ENCODE results near the gene IRF2BP1. TPM values are rescaled to one million over a fixed set of nuclear protein-coding genes. Genes with fewer than 3 reads are reported as not detected.
A peak's percentile ranks its signal among the peaks of the same experiment; 100 is the strongest.

The IRF2BP1 gene
- total RNA-seq, 2 donors from 2014 or later = 25.0 to 25.5 TPM

DNA sequence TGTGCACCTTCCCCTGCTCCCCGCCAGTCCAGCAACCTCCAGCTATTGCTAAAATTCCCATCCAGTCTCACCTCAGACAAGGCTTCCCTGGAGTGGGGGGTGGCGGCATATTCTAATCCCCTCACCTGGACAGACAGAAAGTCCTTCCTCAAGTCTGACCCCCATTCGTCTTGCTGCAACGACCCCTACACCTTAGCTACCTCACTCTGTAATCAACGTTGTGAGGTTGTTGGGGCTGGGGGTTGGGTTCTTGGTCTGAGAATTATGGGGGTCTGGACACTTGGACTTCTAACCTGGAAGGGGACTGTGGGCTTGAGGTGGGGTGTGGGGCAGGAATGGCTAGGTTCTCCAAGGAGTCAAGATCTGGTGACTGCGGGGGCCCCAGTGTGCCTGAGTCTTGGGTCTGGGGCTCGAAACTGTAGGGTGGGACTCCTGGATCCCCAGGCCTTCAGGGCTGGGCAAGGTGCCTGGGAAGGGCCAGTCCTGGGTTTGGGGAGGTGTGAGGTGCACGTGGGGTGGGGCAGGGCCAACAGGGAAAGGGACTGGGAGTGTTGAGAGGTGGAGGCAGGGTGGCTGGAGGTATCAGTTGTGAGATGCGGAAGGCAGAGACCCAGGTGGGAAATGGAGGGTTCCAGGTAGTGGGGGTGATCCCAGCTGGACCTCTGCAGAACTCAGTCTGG, 20.5 kb downstream of the IRF2BP1 start:
- no peak overlapping the region for H3K4me3 ChIP-seq
- H3K4me1 ChIP-seq (ENCODE audit: control insufficient read depth in 1 of 2, low read depth in 2 of 2) = peaks cover 13 to 30% of the 10 kb centered on the region in 2 donors
- H3K36me3 ChIP-seq = no peaks in the 10 kb centered on the region
- H3K9me3 ChIP-seq = no peaks in the 10 kb centered on the region
- TF ChIP-seq CTCF (IDR thresholded peaks at IDR 0.05) = no peak
- H3K27ac ChIP-seq = no peak overlapping the region
- no peak for ATAC-seq (ENCODE audit: insufficient number of reproducible peaks, low FRiP score, low read depth)
- no peak for DNase-seq (ENCODE audit: low spot score)
- H3K27me3 ChIP-seq (replicated peaks; ENCODE audit: insufficient read depth) = peaks cover 9% of the 10 kb centered on the region

DNA sequence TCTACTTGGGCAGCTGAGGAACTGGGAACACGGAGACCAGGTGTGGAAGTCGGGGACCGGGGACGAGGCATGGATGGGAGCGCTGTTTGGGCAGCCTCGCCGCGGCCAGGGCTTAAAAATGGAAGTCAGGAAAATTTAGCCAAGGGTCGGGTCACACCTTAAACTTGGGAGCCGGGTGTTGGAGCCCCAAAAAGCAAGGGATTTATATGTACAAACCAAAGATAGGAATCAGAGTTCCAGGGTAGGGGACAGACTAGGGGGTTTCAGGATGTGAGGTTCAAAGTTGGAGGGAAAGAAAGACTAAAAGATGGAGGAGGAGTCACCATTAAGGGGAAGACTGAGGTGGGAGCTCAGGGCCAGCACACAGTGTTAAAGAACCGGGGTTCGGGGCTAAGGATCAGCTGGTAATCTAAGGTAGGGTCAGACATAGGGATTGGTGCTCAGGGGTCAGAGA, 21.3 kb downstream of the IRF2BP1 start:
- H3K4me3 ChIP-seq = peak overlapping the region; percentile 85
- peaks cover 13 to 30% of the 10 kb centered on the region in 2 donors for H3K4me1 ChIP-seq (ENCODE audit: control insufficient read depth in 1 of 2, low read depth in 2 of 2)
- DNase-seq (ENCODE audit: low spot score) (no peak), ATAC-seq (ENCODE audit: insufficient number of reproducible peaks, low FRiP score, low read depth) (no peak)
- H3K9me3 ChIP-seq = no peaks in the 10 kb centered on the region
- H3K36me3 ChIP-seq = no peaks in the 10 kb centered on the region
- no peak overlapping the region for H3K27ac ChIP-seq
- no peak for TF ChIP-seq CTCF (IDR thresholded peaks at IDR 0.05)
- peaks cover 9% of the 10 kb centered on the region for H3K27me3 ChIP-seq (replicated peaks; ENCODE audit: insufficient read depth)

DNA sequence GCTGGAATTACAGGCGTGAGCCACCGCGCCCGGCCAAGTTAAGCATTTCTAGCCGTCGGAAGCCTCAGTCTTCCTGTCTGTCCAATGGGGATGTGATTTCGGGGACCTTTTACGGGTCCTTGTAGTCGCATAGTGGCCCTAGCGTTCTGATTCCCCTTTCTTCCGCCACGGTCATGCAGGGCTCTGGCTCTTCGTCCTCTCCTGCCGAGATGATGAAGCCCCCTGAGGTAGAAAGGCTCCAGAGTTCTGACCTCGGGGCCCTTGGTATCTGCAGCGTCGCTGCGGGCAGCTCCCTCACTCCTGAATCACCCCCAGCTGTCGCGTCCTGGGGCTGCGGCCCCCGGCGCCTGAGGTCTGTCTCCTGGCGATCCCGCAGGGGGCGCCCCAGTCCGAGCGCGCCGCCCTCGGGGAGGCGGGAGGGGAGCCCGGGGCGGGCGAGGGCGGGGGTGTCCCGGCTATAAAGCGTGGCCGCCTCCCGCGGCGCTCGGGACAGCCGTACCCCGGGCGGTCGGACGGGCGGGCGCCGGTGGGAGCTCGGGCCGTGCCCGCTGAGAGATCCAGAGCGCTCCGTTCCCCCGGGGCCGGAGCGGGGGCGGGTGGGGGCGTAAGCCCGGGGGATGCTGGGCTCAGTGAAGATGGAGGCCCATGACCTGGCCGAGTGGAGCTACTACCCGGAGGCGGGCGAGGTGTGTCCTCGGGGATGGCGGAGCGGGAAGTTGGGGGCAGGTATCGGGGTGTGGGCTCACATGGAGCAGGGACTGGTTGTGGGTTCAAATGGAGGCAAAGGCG, 21.9 kb downstream of the IRF2BP1 start, which contains the start of gene FOXA3:
Gene FOXA3 (plus strand): TSS at position 487 of the 789 bp plus-strand sequence. CDS start 131 bp downstream, at position 618.
- Histone ChIP-seq H3K36me3 (peaks cover 5% of the 10 kb centered on the region), H3K4me3 (peak within 1 kb of the TSS; percentile 85), H3K9me3 (no peaks in the 10 kb centered on the region), H3K4me1 (ENCODE audit: control insufficient read depth in 1 of 2, low read depth in 2 of 2) (peaks cover 13 to 30% of the 10 kb centered on the region in 2 donors), H3K27me3 (replicated peaks; ENCODE audit: insufficient read depth) (peaks cover 9% of the 10 kb centered on the region), H3K27ac (no peak within 1 kb of the TSS)
- no peak for ATAC-seq (ENCODE audit: insufficient number of reproducible peaks, low FRiP score, low read depth)
- peak; percentile 38 for TF ChIP-seq CTCF (IDR thresholded peaks at IDR 0.05)
- no peak for DNase-seq (ENCODE audit: low spot score)

GRCh38 chr19:45863335-45863839, 22.6 kb downstream of the IRF2BP1 start:
- Histone ChIP-seq H3K27ac (no peak overlapping the region), H3K4me3 (peak overlapping the region; percentile 85), H3K4me1 (ENCODE audit: control insufficient read depth in 1 of 2, low read depth in 2 of 2) (peaks cover 13 to 30% of the 10 kb centered on the region in 2 donors), H3K36me3 (peaks cover 5% of the 10 kb centered on the region), H3K27me3 (replicated peaks; ENCODE audit: insufficient read depth) (peaks cover 9% of the 10 kb centered on the region), H3K9me3 (no peaks in the 10 kb centered on the region)
- no peak for TF ChIP-seq CTCF (IDR thresholded peaks at IDR 0.05)
- DNase-seq (ENCODE audit: low spot score) (no peak), ATAC-seq (ENCODE audit: insufficient number of reproducible peaks, low FRiP score, low read depth) (no peak)
